IMR-90 (cell line): ENCODE measurements around the gene CPXM2.

Source experiments
- CEBPB ChIP-seq: IDR thresholded peaks from 2 replicates; pipeline ENCODE4 v1.6.1; 2012; ENCODE audit warnings: low read depth, low read length, improper control_type of control experiment
- CHD1 ChIP-seq: IDR thresholded peaks from 2 replicates; pipeline ENCODE4 v1.6.1; 2012; ENCODE audit warnings: low read depth, low read length, improper control_type of control experiment
- MAZ ChIP-seq: IDR thresholded peaks from 2 replicates; pipeline ENCODE4 v1.6.1; 2012; ENCODE audit warnings: low read depth, mild to moderate bottlenecking, low read length, improper control_type of control experiment, moderate library complexity, borderline replicate concordance
- POLR2A ChIP-seq: IDR thresholded peaks from 2 replicates; pipeline ENCODE4 v1.6.1; 2012; ENCODE audit warnings: mild to moderate bottlenecking, low read depth, low read length
- RCOR1 ChIP-seq: IDR thresholded peaks from 2 replicates; pipeline ENCODE4 v1.6.1; 2012; ENCODE audit warnings: mild to moderate bottlenecking, low read length, improper control_type of control experiment; ENCODE audit not compliant: insufficient replicate concordance
- SMC3 ChIP-seq: fragments of 150-350 bp; IDR thresholded peaks from 2 replicates; pipeline ENCODE4 v1.6.1; 2016; ENCODE audit warnings: low read depth, mild to moderate bottlenecking, antibody characterized with exemption, low read length, moderate library complexity
- TF ChIP-seq, protein P1 (sequence below): conservative IDR thresholded peaks from 2 replicates; pipeline ENCODE4 v1.5.1; 2012; ENCODE audit warnings: mild to moderate bottlenecking, low read depth, low read length, improper control_type of control experiment
- TF ChIP-seq, protein P2 (sequence below): fragments of 150-350 bp; IDR thresholded peaks from 2 replicates; pipeline ENCODE4 v1.6.1; 2016; ENCODE audit warnings: low read depth, mild to moderate bottlenecking, low read length, moderate library complexity, borderline replicate concordance

DNA sequence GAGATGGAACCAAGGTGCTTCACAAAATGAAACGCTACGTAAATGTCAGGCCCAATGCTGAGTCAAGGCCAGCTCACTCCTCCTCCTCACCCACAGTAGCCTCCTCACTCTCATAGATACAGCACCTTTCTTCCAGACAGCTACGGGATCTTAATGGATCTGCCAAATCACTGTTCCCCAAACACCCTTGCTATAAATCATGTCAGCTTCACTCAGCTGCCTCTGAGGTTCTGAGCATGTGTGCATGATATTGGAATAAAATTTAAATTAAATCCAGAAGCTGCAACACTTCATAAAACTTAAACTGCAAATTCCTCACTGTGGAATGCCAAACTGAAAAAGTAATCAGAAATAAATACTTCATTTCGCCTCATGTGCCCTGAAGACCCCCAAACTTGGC, 14.7 kb upstream of the CPXM2 start:
- TF ChIP-seq, protein P1, sequence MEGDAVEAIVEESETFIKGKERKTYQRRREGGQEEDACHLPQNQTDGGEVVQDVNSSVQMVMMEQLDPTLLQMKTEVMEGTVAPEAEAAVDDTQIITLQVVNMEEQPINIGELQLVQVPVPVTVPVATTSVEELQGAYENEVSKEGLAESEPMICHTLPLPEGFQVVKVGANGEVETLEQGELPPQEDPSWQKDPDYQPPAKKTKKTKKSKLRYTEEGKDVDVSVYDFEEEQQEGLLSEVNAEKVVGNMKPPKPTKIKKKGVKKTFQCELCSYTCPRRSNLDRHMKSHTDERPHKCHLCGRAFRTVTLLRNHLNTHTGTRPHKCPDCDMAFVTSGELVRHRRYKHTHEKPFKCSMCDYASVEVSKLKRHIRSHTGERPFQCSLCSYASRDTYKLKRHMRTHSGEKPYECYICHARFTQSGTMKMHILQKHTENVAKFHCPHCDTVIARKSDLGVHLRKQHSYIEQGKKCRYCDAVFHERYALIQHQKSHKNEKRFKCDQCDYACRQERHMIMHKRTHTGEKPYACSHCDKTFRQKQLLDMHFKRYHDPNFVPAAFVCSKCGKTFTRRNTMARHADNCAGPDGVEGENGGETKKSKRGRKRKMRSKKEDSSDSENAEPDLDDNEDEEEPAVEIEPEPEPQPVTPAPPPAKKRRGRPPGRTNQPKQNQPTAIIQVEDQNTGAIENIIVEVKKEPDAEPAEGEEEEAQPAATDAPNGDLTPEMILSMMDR: no peak
- TF ChIP-seq RCOR1: no peak
- TF ChIP-seq, protein P2, sequence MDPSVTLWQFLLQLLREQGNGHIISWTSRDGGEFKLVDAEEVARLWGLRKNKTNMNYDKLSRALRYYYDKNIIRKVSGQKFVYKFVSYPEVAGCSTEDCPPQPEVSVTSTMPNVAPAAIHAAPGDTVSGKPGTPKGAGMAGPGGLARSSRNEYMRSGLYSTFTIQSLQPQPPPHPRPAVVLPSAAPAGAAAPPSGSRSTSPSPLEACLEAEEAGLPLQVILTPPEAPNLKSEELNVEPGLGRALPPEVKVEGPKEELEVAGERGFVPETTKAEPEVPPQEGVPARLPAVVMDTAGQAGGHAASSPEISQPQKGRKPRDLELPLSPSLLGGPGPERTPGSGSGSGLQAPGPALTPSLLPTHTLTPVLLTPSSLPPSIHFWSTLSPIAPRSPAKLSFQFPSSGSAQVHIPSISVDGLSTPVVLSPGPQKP: no peak
- no peak for TF ChIP-seq CHD1
- no peak for TF ChIP-seq POLR2A
- TF ChIP-seq CEBPB: no peak
- TF ChIP-seq SMC3: no peak
- no peak for TF ChIP-seq MAZ
